Panc1 (cell line): ENCODE measurements around the gene ZNF490. TPM values are rescaled to one million over a fixed set of nuclear protein-coding genes. Genes with fewer than 3 reads are reported as not detected.

Source experiments
- ATAC-seq: fragments of 200-7000 bp; cut with Tn5 transposase; 2 replicates; pipeline ENCODE4 v1.9.1; 2020; ENCODE audit warnings: mild to moderate bottlenecking, moderate library complexity
- BruUV-seq: library from RNA; stranded (reverse); fragments of 400-500 nt; replicated peaks from 2 replicates; lab custom pipeline; 2021; lab: Mats Ljungman, UMichigan
- CTCF ChIA-PET: fragments of 300-600 bp; sonication (Branson Sonifier 250); formaldehyde crosslinking; loops from one replicate; lab custom pipeline; 2022; ENCODE audit warnings: antibody characterized with exemption; lab: Charles Lee
- POLR2A ChIA-PET: fragments of 300-600 bp; sonication (Branson Sonifier 250); formaldehyde crosslinking; loops from one replicate; lab custom pipeline; 2022; ENCODE audit warnings: antibody characterized with exemption; lab: Charles Lee
- DNase-seq: peaks from one replicate; pipeline ENCODE4 v3.0.0-alpha.2; 2010; ENCODE audit warnings: low read depth, low spot score
- H3K27ac ChIP-seq: 2 replicates; pipeline ENCODE4 v1.5.1; 2011; ENCODE audit warnings: mild to moderate bottlenecking, low read length, inconsistent platforms
- H3K27me3 ChIP-seq: fragments of 200-500 bp; sonication (Bioruptor generic); 2 replicates; pipeline ENCODE4 v1.6.0; 2014; ENCODE audit warnings: low read length, inconsistent platforms; ENCODE audit not compliant: control insufficient read depth, insufficient read depth
- H3K36me3 ChIP-seq: fragments of 200-500 bp; sonication (Bioruptor generic); 2 replicates; pipeline ENCODE4 v1.5.1; 2014; ENCODE audit warnings: inconsistent platforms, mild to moderate bottlenecking, low read length, moderate library complexity; ENCODE audit not compliant: control insufficient read depth, insufficient read depth
- H3K4me1 ChIP-seq: 2 replicates; pipeline ENCODE4 v1.5.1; 2011; ENCODE audit warnings: inconsistent platforms, mild to moderate bottlenecking, low read length, moderate library complexity; ENCODE audit not compliant: control insufficient read depth, insufficient read depth
- H3K4me3 ChIP-seq, 2 experiments: 2 replicates each; pipeline ENCODE4 v1.5.1; 2011 to 2012; ENCODE audit warnings: low read depth in 2 of 2, low read length in 2 of 2, mild to moderate bottlenecking in 2 of 2, inconsistent platforms in 1 of 2, moderate library complexity in 1 of 2
- H3K9me3 ChIP-seq: fragments of 200-500 bp; sonication (Bioruptor generic); 2 replicates; pipeline ENCODE4 v1.5.1; 2014; ENCODE audit warnings: low read depth, mild to moderate bottlenecking, inconsistent platforms, low read length, moderate library complexity; ENCODE audit not compliant: control insufficient read depth, insufficient read depth
- CTCF ChIP-seq: fragments of 450-650 bp; IDR thresholded peaks from 2 replicates; pipeline ENCODE4 v1.5.1; 2017; ENCODE audit warnings: mild to moderate bottlenecking
- POLR2AphosphoS5 ChIP-seq: IDR thresholded peaks from 2 replicates; pipeline ENCODE4 v1.6.1; 2012; ENCODE audit warnings: mild to moderate bottlenecking, low read depth, low read length, moderate library complexity
- SIN3A ChIP-seq: IDR thresholded peaks from 2 replicates; pipeline ENCODE4 v1.6.1; 2012; ENCODE audit warnings: low read depth, mild to moderate bottlenecking, low read length, moderate library complexity, borderline replicate concordance; ENCODE audit not compliant: insufficient read depth
- TCF7L2 ChIP-seq: IDR thresholded peaks from 2 replicates; pipeline ENCODE4 v1.6.1; 2011; ENCODE audit warnings: mild to moderate bottlenecking, low read depth, low read length, inconsistent platforms
- in situ Hi-C: cut with HindIII; loops from 2 replicates; pipeline ENCODE4 v1.10.0; 2016; ENCODE audit warnings: low sequenced_read_pairs, low pct_unique_long_range_greater_than_20kb
- intact Hi-C: fragments of 100-400 bp; cut with micrococcal nuclease; formaldehyde crosslinking; loops from one replicate; pipeline ENCODE4 v1.10.0; 2022; ENCODE audit not compliant: unreplicated experiment
- total RNA-seq: library from RNA; stranded (reverse); gene quantifications from one replicate; pipeline ENCODE4 v1.2.1, GENCODE V29; 2021; ENCODE audit not compliant: unreplicated experiment
- TF ChIP-seq, protein P1 (sequence below), 2 experiments: IDR thresholded peaks; 2 replicates each; pipeline ENCODE4 v1.6.1; 2011 to 2012; ENCODE audit warnings: low read depth in 2 of 2, control low read depth in 1 of 2, low read length in 1 of 2, mild to moderate bottlenecking in 1 of 2, moderate library complexity in 1 of 2; ENCODE audit not compliant: insufficient read depth in 1 of 2

ZNF490 gene
- total RNA-seq, 1 experiment from 2014 or later, result 7.0 TPM

DNA sequence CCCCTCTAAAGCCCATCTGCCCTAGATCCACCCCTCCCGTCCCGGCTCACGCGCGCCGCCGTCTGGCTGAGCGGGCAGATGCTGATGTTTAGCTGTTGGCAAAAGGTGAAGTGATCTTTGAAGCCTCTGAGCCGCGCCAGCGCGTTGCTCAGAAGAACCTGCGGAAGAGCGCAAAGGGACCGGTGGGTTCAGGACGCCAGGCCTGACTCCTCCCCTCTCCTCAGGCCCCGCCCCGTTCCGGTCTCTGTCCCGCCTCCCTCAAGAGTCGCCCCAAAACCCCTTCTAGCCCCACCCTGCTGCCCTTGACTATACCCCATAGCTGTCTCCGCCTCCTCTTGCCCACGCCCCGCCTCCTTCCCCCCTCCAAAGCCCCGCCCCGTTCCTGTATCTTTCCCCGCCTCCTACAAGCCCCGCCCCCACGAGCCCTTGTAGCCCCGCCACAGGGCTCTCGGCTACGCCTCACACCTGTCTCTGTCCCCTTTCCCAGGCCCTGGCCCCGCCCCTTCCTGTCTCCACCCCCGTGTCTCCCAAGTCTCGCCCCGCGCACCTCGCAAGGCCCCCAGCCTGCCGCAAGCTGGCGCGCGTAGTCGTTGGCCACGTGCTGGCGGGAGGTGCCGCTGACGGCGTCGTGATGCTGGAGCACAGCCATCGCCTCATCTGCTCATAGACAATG is 46.4 kb upstream of the ZNF490 start:
- intact Hi-C loops, result no loop called here
- Histone ChIP-seq H3K4me1 (no peaks in the 10 kb centered on the region), H3K9me3 (no peaks in the 10 kb centered on the region), H3K27ac (no peak overlapping the region), H3K36me3 (no peaks in the 10 kb centered on the region), H3K4me3 (no peak overlapping the region), H3K27me3 (no peaks in the 10 kb centered on the region)
- ATAC-seq (peak; percentile 51), DNase-seq (no peak)
- POLR2A ChIA-PET, result no interaction called here
- in situ Hi-C loops, result no loop called here
- TF ChIP-seq SIN3A, result no peak
- TF ChIP-seq POLR2AphosphoS5, result no peak
- no peak for TF ChIP-seq TCF7L2
- TF ChIP-seq, protein P1, sequence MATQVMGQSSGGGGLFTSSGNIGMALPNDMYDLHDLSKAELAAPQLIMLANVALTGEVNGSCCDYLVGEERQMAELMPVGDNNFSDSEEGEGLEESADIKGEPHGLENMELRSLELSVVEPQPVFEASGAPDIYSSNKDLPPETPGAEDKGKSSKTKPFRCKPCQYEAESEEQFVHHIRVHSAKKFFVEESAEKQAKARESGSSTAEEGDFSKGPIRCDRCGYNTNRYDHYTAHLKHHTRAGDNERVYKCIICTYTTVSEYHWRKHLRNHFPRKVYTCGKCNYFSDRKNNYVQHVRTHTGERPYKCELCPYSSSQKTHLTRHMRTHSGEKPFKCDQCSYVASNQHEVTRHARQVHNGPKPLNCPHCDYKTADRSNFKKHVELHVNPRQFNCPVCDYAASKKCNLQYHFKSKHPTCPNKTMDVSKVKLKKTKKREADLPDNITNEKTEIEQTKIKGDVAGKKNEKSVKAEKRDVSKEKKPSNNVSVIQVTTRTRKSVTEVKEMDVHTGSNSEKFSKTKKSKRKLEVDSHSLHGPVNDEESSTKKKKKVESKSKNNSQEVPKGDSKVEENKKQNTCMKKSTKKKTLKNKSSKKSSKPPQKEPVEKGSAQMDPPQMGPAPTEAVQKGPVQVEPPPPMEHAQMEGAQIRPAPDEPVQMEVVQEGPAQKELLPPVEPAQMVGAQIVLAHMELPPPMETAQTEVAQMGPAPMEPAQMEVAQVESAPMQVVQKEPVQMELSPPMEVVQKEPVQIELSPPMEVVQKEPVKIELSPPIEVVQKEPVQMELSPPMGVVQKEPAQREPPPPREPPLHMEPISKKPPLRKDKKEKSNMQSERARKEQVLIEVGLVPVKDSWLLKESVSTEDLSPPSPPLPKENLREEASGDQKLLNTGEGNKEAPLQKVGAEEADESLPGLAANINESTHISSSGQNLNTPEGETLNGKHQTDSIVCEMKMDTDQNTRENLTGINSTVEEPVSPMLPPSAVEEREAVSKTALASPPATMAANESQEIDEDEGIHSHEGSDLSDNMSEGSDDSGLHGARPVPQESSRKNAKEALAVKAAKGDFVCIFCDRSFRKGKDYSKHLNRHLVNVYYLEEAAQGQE (IDR thresholded peaks at IDR 0.05; ENCODE audit: insufficient read depth in 1 of 2, low read depth in 2 of 2, low read length in 1 of 2), result no peak
- no peak for TF ChIP-seq CTCF
- no TSS peak for BruUV-seq
- CTCF ChIA-PET, result no interaction called here

GRCh38 chr19:12655546-12655945 is 44.9 kb upstream of the ZNF490 start:
- BruUV-seq, result no TSS peak
- Histone ChIP-seq H3K4me3 (no peak overlapping the region), H3K4me1 (no peaks in the 10 kb centered on the region), H3K27ac (no peak overlapping the region), H3K27me3 (no peaks in the 10 kb centered on the region), H3K36me3 (no peaks in the 10 kb centered on the region), H3K9me3 (no peaks in the 10 kb centered on the region)
- CTCF ChIA-PET, result no interaction called here
- intact Hi-C loops, result no loop called here
- no peak for ATAC-seq
- POLR2A ChIA-PET, result no interaction called here
- TF ChIP-seq CTCF (no peak), TCF7L2 (no peak), SIN3A (no peak), POLR2AphosphoS5 (no peak)
- TF ChIP-seq, protein P1 (IDR thresholded peaks at IDR 0.05; ENCODE audit: insufficient read depth in 1 of 2, low read depth in 2 of 2, low read length in 1 of 2), result no peak
- DNase-seq, result no peak
- in situ Hi-C loops, result no loop called here
